ENCODE measurements around the gene MISP. TPM values are rescaled to one million over a fixed set of nuclear protein-coding genes. Genes with fewer than 3 reads are reported as not detected.

Gene MISP
- total and polyA plus RNA-seq, 2 of the 4 experiments (the other 2 are of a cell fraction), result not detected

GRCh38 chr19:764301-764700, 13.4 kb downstream of the MISP start:
- no peaks in the 10 kb centered on the region; the same call in 1 of the 2 replicates for H3K27me3 ChIP-seq (ENCODE audit: control insufficient read depth, insufficient read depth, low read length)
- H3K36me3 ChIP-seq (ENCODE audit: control insufficient read depth, insufficient read depth, low read length), result no peaks in the 10 kb centered on the region
- ChIA-PET CTCF (no interaction called here), POLR2A (ENCODE audit: unreplicated experiment) (no interaction called here)
- H4K20me1 ChIP-seq (ENCODE audit: insufficient read depth, low read length), result no peaks in the 10 kb centered on the region
- H3K14ac ChIP-seq (replicated peaks; ENCODE audit: low read depth, low read length), result no peak overlapping the region
- no peak overlapping the region for H2AK9ac ChIP-seq (replicated peaks; ENCODE audit: low read depth, low read length, poor library complexity)
- H2BK120ac ChIP-seq (ENCODE audit: low read depth, low read length), result no peak overlapping the region
- H3K56ac ChIP-seq (ENCODE audit: extremely low read depth, insufficient read depth, low read length), result no peak overlapping the region
- DNase-seq (no peak), ATAC-seq (ENCODE audit: low read depth) (no peak)
- 93% methylated on average over 5 of the region's 12 CpGs; no CpG with 5 or more reads in 1 of the 2 experiments for WGBS, 2 experiments (ENCODE audit: extremely low coverage in 2 of 2, insufficient read length in 1 of 2)
- intact Hi-C loops (cut with micrococcal nuclease) (no loop called here), dilution Hi-C loops (cut with HindIII; ENCODE audit: low sequenced_read_pairs, unreplicated experiment) (no loop called here), in situ Hi-C loops (cut with MboI; ENCODE audit: low sequenced_read_pairs) (loop anchor here (10.0 kb wide), 1 partner anchor 220 kb away; the partner anchor contains the start of gene WDR18)
- no peak overlapping the region for H3K18ac ChIP-seq (ENCODE audit: low read depth, low read length)
- no peak overlapping the region for H3K4me2 ChIP-seq (ENCODE audit: low read depth, low read length)
- no peaks in the 10 kb centered on the region for H3K4me1 ChIP-seq (ENCODE audit: control insufficient read depth, insufficient read depth, low read length)
- H3K23ac ChIP-seq (ENCODE audit: low read depth, low read length), result no peak overlapping the region
- no peak overlapping the region for H4K91ac ChIP-seq (ENCODE audit: insufficient read depth, low read depth, low read length)
- no peak overlapping the region for H2BK15ac ChIP-seq (ENCODE audit: low read depth, low read length)
- H3K4me3 ChIP-seq (ENCODE audit: insufficient read depth, low read depth, low read length), result no peak overlapping the region
- no TSS peak for BruUV-seq (replicated peaks)
- H4K5ac ChIP-seq (ENCODE audit: low read depth, low read length), result no peak overlapping the region
- H2AK5ac ChIP-seq (ENCODE audit: low read depth, low read length), result no peak overlapping the region
- no peak overlapping the region for H2BK5ac ChIP-seq (ENCODE audit: low read depth, low read length, poor library complexity, severe bottlenecking)
- no peak overlapping the region for H3K4ac ChIP-seq (ENCODE audit: low read depth, low read length)
- H3K79me1 ChIP-seq (ENCODE audit: low read depth in 1 of 2, low read length in 2 of 2), result no peaks in the 10 kb centered on the region
- H3K9me3 ChIP-seq (ENCODE audit: control insufficient read depth, insufficient read depth, low read length), result peaks cover 5% of the 10 kb centered on the region; the same call in 1 of the 2 replicates
- no peaks in the 10 kb centered on the region for H3K9me1 ChIP-seq (ENCODE audit: insufficient read depth, low read length)
- no peak overlapping the region for H2BK20ac ChIP-seq (ENCODE audit: low read depth, low read length)
- no peak overlapping the region for H3K27ac ChIP-seq (ENCODE audit: insufficient read depth, low read length)
- no peak for TF ChIP-seq MAZ (IDR thresholded peaks at IDR 0.05; ENCODE audit: borderline replicate concordance, low read depth, low read length)
- TF ChIP-seq CHD1 (IDR thresholded peaks at IDR 0.05; ENCODE audit: low read depth, low read length), result no peak
- TF ChIP-seq RCOR1 (IDR thresholded peaks at IDR 0.05; ENCODE audit: insufficient replicate concordance, low read length), result no peak
- no peak for TF ChIP-seq MXI1 (IDR thresholded peaks at IDR 0.05; ENCODE audit: borderline replicate concordance, low read depth, low read length)
- TF ChIP-seq RAD21 (IDR thresholded peaks at IDR 0.05; ENCODE audit: low read length), result no peak
- no peak for TF ChIP-seq RFX5 (IDR thresholded peaks at IDR 0.05; ENCODE audit: low read depth, low read length)
- no peak for TF ChIP-seq MAFK (IDR thresholded peaks at IDR 0.05; ENCODE audit: low read depth, low read length)
- no peak for TF ChIP-seq FOS (IDR thresholded peaks at IDR 0.05; ENCODE audit: low read depth, low read length)
- no peak for TF ChIP-seq SMC3 (IDR thresholded peaks at IDR 0.05; ENCODE audit: low read depth, low read length)
- TF ChIP-seq POLR2A (IDR thresholded peaks at IDR 0.05; ENCODE audit: low read depth, low read length), result no peak
- no peak for TF ChIP-seq ELK1 (IDR thresholded peaks at IDR 0.05; ENCODE audit: borderline replicate concordance, low read depth, low read length)
- no peak for TF ChIP-seq CTCF (conservative IDR thresholded peaks at IDR 0.05; ENCODE audit: low read depth, low read length)
- TF ChIP-seq NFE2L2 (IDR thresholded peaks at IDR 0.05; ENCODE audit: low read depth, low read length), result no peak
- TF ChIP-seq USF2 (IDR thresholded peaks at IDR 0.05; ENCODE audit: low read depth, low read length), result no peak
- TF ChIP-seq CEBPB (IDR thresholded peaks at IDR 0.05; ENCODE audit: low read depth, low read length), result no peak
- no peak for TF ChIP-seq BHLHE40 (IDR thresholded peaks at IDR 0.05; ENCODE audit: low read depth, low read length)
- no peak overlapping the region for H3K9ac ChIP-seq (ENCODE audit: low read depth, low read length)
- no peak overlapping the region for H4K8ac ChIP-seq (ENCODE audit: low read depth in 2 of 2, low read length in 2 of 2)
- H2AFZ ChIP-seq (replicated peaks; ENCODE audit: low read length, poor library complexity), result no peak overlapping the region
